DOHH2 (cell line): Measurements from ENCODE around the gene FRMD8.

Source experiments
- H3F3A ChIP-seq: fragments of 200-600 bp; sonication (generic), shearing (Covaris generic); 2 replicates; pipeline ENCODE4 v1.6.0; 2016; ENCODE audit warnings: antibody characterized with exemption, mild to moderate bottlenecking; ENCODE audit not compliant: control insufficient read depth, insufficient read depth
- H3K27ac ChIP-seq: fragments of 200-600 bp; sonication (generic); 2 replicates; pipeline ENCODE4 v1.5.1; 2014; ENCODE audit warnings: low read depth, mild to moderate bottlenecking, low read length, moderate library complexity
- H3K27me3 ChIP-seq: fragments of 200-600 bp; sonication (generic); 2 replicates; pipeline ENCODE4 v1.6.1; 2014; ENCODE audit warnings: mild to moderate bottlenecking, low read length, mixed read lengths; ENCODE audit not compliant: control insufficient read depth
- H3K36me3 ChIP-seq: fragments of 200-600 bp; sonication (generic); 2 replicates; pipeline ENCODE4 v1.6.1; 2014; ENCODE audit warnings: mild to moderate bottlenecking, low read length, moderate library complexity, mixed read lengths; ENCODE audit not compliant: control insufficient read depth
- H3K4me1 ChIP-seq: fragments of 200-600 bp; sonication (generic); 2 replicates; pipeline ENCODE4 v1.6.1; 2014; ENCODE audit warnings: mild to moderate bottlenecking, low read length, mixed read lengths; ENCODE audit not compliant: control insufficient read depth
- H3K4me2 ChIP-seq: fragments of 200-600 bp; sonication (generic); 2 replicates; pipeline ENCODE4 v1.6.0; 2014; ENCODE audit warnings: mild to moderate bottlenecking, low read length, moderate library complexity
- H3K4me3 ChIP-seq: fragments of 200-600 bp; sonication (generic); 2 replicates; pipeline ENCODE4 v1.5.1; 2014; ENCODE audit warnings: mild to moderate bottlenecking, low read length, mixed read lengths
- H3K79me2 ChIP-seq: fragments of 200-600 bp; sonication (generic); 2 replicates; pipeline ENCODE4 v1.6.1; 2014; ENCODE audit warnings: mild to moderate bottlenecking, low read length, mixed read lengths; ENCODE audit not compliant: control insufficient read depth
- H3K9me2 ChIP-seq: fragments of 200-600 bp; sonication (generic); replicated peaks from 2 replicates; pipeline ENCODE4 v1.6.1; 2014; ENCODE audit warnings: mild to moderate bottlenecking, low read length, mixed read lengths; ENCODE audit not compliant: control insufficient read depth
- H3K9me3 ChIP-seq: fragments of 200-600 bp; sonication (generic); 2 replicates; pipeline ENCODE4 v1.6.1; 2014; ENCODE audit warnings: antibody characterized with exemption, low read length, mixed read lengths; ENCODE audit not compliant: control insufficient read depth, insufficient read depth
- H4K20me1 ChIP-seq: fragments of 200-600 bp; sonication (generic); 2 replicates; pipeline ENCODE4 v1.6.0; 2014; ENCODE audit warnings: low read depth, mild to moderate bottlenecking, antibody characterized with exemption, low read length, moderate library complexity; ENCODE audit not compliant: control insufficient read depth, insufficient read depth
- CTCF ChIP-seq: fragments of 200-600 bp; sonication (generic); IDR thresholded peaks from one replicate; pipeline ENCODE4 v1.5.1; 2014; ENCODE audit warnings: antibody characterized with exemption, mild to moderate bottlenecking, low read depth, low read length; ENCODE audit not compliant: poor library complexity, severe bottlenecking
- EZH2phosphoT487 ChIP-seq: fragments of 200-600 bp; sonication (generic); IDR thresholded peaks from 2 replicates; pipeline ENCODE4 v1.6.1; 2017; ENCODE audit warnings: borderline replicate concordance, mild to moderate bottlenecking, antibody characterized with exemption, low read length, moderate library complexity, mixed read lengths

Gene FRMD8

GRCh38 chr11:65420979-65421793 lies 34.7 kb downstream of the FRMD8 start:
- H4K20me1 ChIP-seq = peaks cover 8% of the 10 kb centered on the region; the same call in 1 of the 2 replicates
- no peaks in the 10 kb centered on the region for H3K27me3 ChIP-seq
- no peaks in the 10 kb centered on the region for H3K9me2 ChIP-seq
- peaks cover 85% of the 10 kb centered on the region for H3K79me2 ChIP-seq
- H3K4me1 ChIP-seq = peaks cover 65% of the 10 kb centered on the region
- TF ChIP-seq EZH2phosphoT487 = no peak
- TF ChIP-seq CTCF = no peak
- peak overlapping the region; percentile 88 for H3K4me2 ChIP-seq
- H3F3A ChIP-seq = peaks cover 67% of the 10 kb centered on the region
- no peaks in the 10 kb centered on the region for H3K9me3 ChIP-seq
- H3K27ac ChIP-seq = peak overlapping the region; percentile 90
- peaks cover 42% of the 10 kb centered on the region for H3K36me3 ChIP-seq
- peak overlapping the region; percentile 76 for H3K4me3 ChIP-seq

GRCh38 chr11:65421794-65422632 lies 35.6 kb downstream of the FRMD8 start:
- Histone ChIP-seq H3K79me2 (peaks cover 87% of the 10 kb centered on the region), H3K27me3 (no peaks in the 10 kb centered on the region), H3K9me2 (no peaks in the 10 kb centered on the region), H4K20me1 (peaks cover 14% of the 10 kb centered on the region; the same call in 1 of the 2 replicates), H3K4me2 (peak overlapping the region; percentile 88), H3K36me3 (peaks cover 50% of the 10 kb centered on the region), H3K4me3 (peak overlapping the region; percentile 76), H3K4me1 (peaks cover 65% of the 10 kb centered on the region), H3K9me3 (no peaks in the 10 kb centered on the region), H3K27ac (peak overlapping the region; percentile 90), H3F3A (peaks cover 74% of the 10 kb centered on the region)
- TF ChIP-seq EZH2phosphoT487 = no peak

GRCh38 chr11:65422633-65423515 lies 36.4 kb downstream of the FRMD8 start, which contains the start of gene NEAT1:
NEAT1 (plus strand) TSS chr11:65422798.
- H3K9me2 ChIP-seq = no peaks in the 10 kb centered on the region
- H4K20me1 ChIP-seq = peaks cover 14% of the 10 kb centered on the region; the same call in 1 of the 2 replicates
- H3K27me3 ChIP-seq = no peaks in the 10 kb centered on the region
- peak within 1 kb of the TSS; percentile 88 for H3K4me2 ChIP-seq
- no peaks in the 10 kb centered on the region for H3K9me3 ChIP-seq
- no peak for TF ChIP-seq EZH2phosphoT487
- TF ChIP-seq CTCF = no peak
- peak within 1 kb of the TSS; percentile 76 for H3K4me3 ChIP-seq
- peaks cover 58% of the 10 kb centered on the region for H3K36me3 ChIP-seq
- peaks cover 73% of the 10 kb centered on the region for H3F3A ChIP-seq
- H3K4me1 ChIP-seq = peaks cover 65% of the 10 kb centered on the region
- peaks cover 88% of the 10 kb centered on the region for H3K79me2 ChIP-seq
- peak within 1 kb of the TSS; percentile 90 for H3K27ac ChIP-seq
